H1 (cell line): ENCODE results near the gene ANKRD24. TPM values are rescaled to one million over a fixed set of nuclear protein-coding genes. Genes with fewer than 3 reads are reported as not detected.

Experiments
- CBX8 ChIP-seq: fragments of 300-800, 300-1000 bp; sonication (generic); IDR thresholded peaks from 2 replicates; pipeline ENCODE4 v1.7.1; 2016; ENCODE audit warnings: low read depth, low read length, borderline replicate concordance
- CEBPB ChIP-seq: IDR thresholded peaks from 2 replicates; pipeline ENCODE4 v1.6.1; 2012; ENCODE audit warnings: low read depth, low read length
- E2F6 ChIP-seq: IDR thresholded peaks from 2 replicates; pipeline ENCODE4 v1.6.1; 2012; ENCODE audit warnings: inconsistent platforms
- FOSL1 ChIP-seq: IDR thresholded peaks from 2 replicates; pipeline ENCODE4 v1.6.1; 2011; ENCODE audit warnings: mild to moderate bottlenecking, low read depth, low read length, moderate library complexity; ENCODE audit not compliant: insufficient read depth
- HDAC6 ChIP-seq: IDR thresholded peaks from one replicate; pipeline ENCODE4 v1.7.1; 2012; ENCODE audit warnings: low read depth, mild to moderate bottlenecking, inconsistent platforms, low read length, moderate library complexity
- RFX5 ChIP-seq: IDR thresholded peaks from 2 replicates; pipeline ENCODE4 v1.6.1; 2011; ENCODE audit warnings: low read depth, low read length, improper control_type of control experiment, borderline replicate concordance
- TAF7 ChIP-seq: optimal IDR thresholded peaks from 2 replicates; pipeline ENCODE3; 2011; ENCODE audit warnings: low read depth, mild to moderate bottlenecking, inconsistent platforms, low read length, moderate library complexity, borderline replicate concordance
- TBP ChIP-seq: IDR thresholded peaks from 2 replicates; pipeline ENCODE4 v1.6.1; 2011; ENCODE audit warnings: low read depth, low read length, improper control_type of control experiment
- YY1 ChIP-seq: IDR thresholded peaks from 2 replicates; pipeline ENCODE4 v1.6.1; 2011; ENCODE audit warnings: low read depth, mild to moderate bottlenecking, low read length
- polyA plus RNA-seq, 7 experiments: library from polyadenylated mRNA; depleted of rRNA in 3 of 7; stranded (reverse) in 5 of 7; unstranded in 2 of 7; fragments of >200 nt in 5 of 7; fragments of 200-250 nt in 2 of 7; gene quantifications; 1 replicate in 5 of 7; 2 replicates in 1 of 7; 4 replicates in 1 of 7; pipeline versions ENCODE4 v1.2.1 to v1.2.3, GENCODE V29; 2011 to 2013; ENCODE audit warnings: missing spikeins in 2 of 7, mixed read lengths in 2 of 7
- total RNA-seq: library from RNA; stranded (reverse); fragmentation: NEBNext Ultra II Directional; extraction: Animal tissue kit (Norgen Biotek cat#: 25700); gene quantifications from 2 replicates; pipeline ENCODE4 v1.2.1, GENCODE V29; 2021

The ANKRD24 gene
- total and polyA plus RNA-seq, 2 of the 8 experiments (the other 6 are each of a cell fraction or from before 2014, with no cell fraction given) = 7.6 to 14.1 TPM

GRCh38 chr19:4139614-4140236 lies 42.8 kb upstream of the ANKRD24 start (continued):
- 0 out of 2 replicates have a peak, but pooled peaks have one; percentile 10 for TF ChIP-seq CEBPB
- 0 out of 2 replicates have a peak, but pooled peaks have one; percentile 28 for TF ChIP-seq TBP
- TF ChIP-seq TAF7 = no peak
- TF ChIP-seq RFX5 = no peak
- TF ChIP-seq CBX8 = no peak
- TF ChIP-seq YY1 = peak; percentile 56; the same call in 1 of the 2 replicates
- no peak for TF ChIP-seq E2F6
- TF ChIP-seq HDAC6 = no peak
- no peak for TF ChIP-seq FOSL1
